GM23248 (cell line): Measurements from ENCODE around the gene ANKRD39.

Source experiments
- EZH2 ChIP-seq: fragments of 200-600 bp; sonication (generic); IDR thresholded peaks from 2 replicates; pipeline ENCODE4 v1.6.1; 2018; ENCODE audit warnings: antibody characterized with exemption, mild to moderate bottlenecking; ENCODE audit not compliant: insufficient read depth, poor library complexity, severe bottlenecking
- EZH2phosphoT487 ChIP-seq: fragments of 200-600 bp; sonication (generic); IDR thresholded peaks from 2 replicates; pipeline ENCODE4 v1.6.1; 2018; ENCODE audit warnings: antibody characterized with exemption, moderate library complexity, mild to moderate bottlenecking, low read depth; ENCODE audit not compliant: insufficient read depth

GRCh38 chr2:96880891-96881273 lies 23.1 kb upstream of the ANKRD39 start:
- TF ChIP-seq EZH2 (no peak), EZH2phosphoT487 (no peak)
